Muscle layer of duodenum (tissue), 2 donors: ENCODE data around the gene ARHGAP29.

Experiments used
- H3K27ac ChIP-seq: one replicate; pipeline ENCODE4 v1.7.0; 2013; ENCODE audit warnings: mild to moderate bottlenecking, low read length
- H3K27me3 ChIP-seq: one replicate; pipeline ENCODE4 v1.7.0; 2013; ENCODE audit warnings: low read depth, mild to moderate bottlenecking, control low read depth, low read length
- H3K36me3 ChIP-seq, 2 donors: one replicate each; pipeline ENCODE4 v1.7.0; 2013; ENCODE audit warnings: low read length in 2 of 2, control low read depth in 1 of 2, mild to moderate bottlenecking in 1 of 2; ENCODE audit not compliant: insufficient read depth in 2 of 2, control insufficient read depth in 1 of 2
- H3K4me1 ChIP-seq, 2 donors: one replicate each; pipeline ENCODE4 v1.7.0; 2013; ENCODE audit warnings: low read length in 2 of 2, mild to moderate bottlenecking in 2 of 2, control low read depth in 1 of 2, moderate library complexity in 1 of 2; ENCODE audit not compliant: insufficient read depth in 2 of 2, control insufficient read depth in 1 of 2
- H3K4me3 ChIP-seq, 2 donors: one replicate each; pipeline ENCODE4 v1.7.0; 2013; ENCODE audit warnings: low read length in 2 of 2, low read depth in 1 of 2, mild to moderate bottlenecking in 1 of 2
- H3K9me3 ChIP-seq, 2 donors: one replicate each; pipeline ENCODE4 v1.7.0; 2013; ENCODE audit warnings: low read length in 2 of 2, control low read depth in 1 of 2, mild to moderate bottlenecking in 1 of 2; ENCODE audit not compliant: control insufficient read depth in 1 of 2
- donor health status: healthy.

The ARHGAP29 gene

GRCh38 chr1:94132111-94132510, 105.3 kb downstream of the ARHGAP29 start:
- H3K9me3 ChIP-seq = peaks cover 0 to 7% of the 10 kb centered on the region in 2 donors

GRCh38 chr1:94130851-94131595, 106.4 kb downstream of the ARHGAP29 start:
- Histone ChIP-seq H3K36me3 (no peaks in the 10 kb centered on the region), H3K27ac (no peak overlapping the region), H3K4me1 (no peaks in the 10 kb centered on the region), H3K9me3 (peaks cover 0 to 7% of the 10 kb centered on the region in 2 donors), H3K27me3 (no peaks in the 10 kb centered on the region), H3K4me3 (no peak overlapping the region)

More at GRCh38 chr1:94132111-94132510, 105.3 kb downstream of the ARHGAP29 start:
- Histone ChIP-seq H3K4me3 (no peak overlapping the region), H3K4me1 (no peaks in the 10 kb centered on the region), H3K36me3 (no peaks in the 10 kb centered on the region), H3K27me3 (no peaks in the 10 kb centered on the region), H3K27ac (no peak overlapping the region)

- H3K4me1 ChIP-seq = no peaks in the 10 kb centered on the region
- no peaks in the 10 kb centered on the region for H3K36me3 ChIP-seq
Measured at GRCh38 chr1:94126651-94127050, 110.7 kb downstream of the ARHGAP29 start.

GRCh38 chr1:94125551-94126514, 111.6 kb downstream of the ARHGAP29 start:
- Histone ChIP-seq H3K4me3 (no peak overlapping the region), H3K27ac (no peak overlapping the region), H3K36me3 (no peaks in the 10 kb centered on the region), H3K27me3 (no peaks in the 10 kb centered on the region), H3K9me3 (no peaks in the 10 kb centered on the region), H3K4me1 (no peaks in the 10 kb centered on the region)

More at GRCh38 chr1:94126651-94127050, 110.7 kb downstream of the ARHGAP29 start:
- H3K27me3 ChIP-seq = no peaks in the 10 kb centered on the region
- H3K9me3 ChIP-seq = no peaks in the 10 kb centered on the region
- H3K27ac ChIP-seq = no peak overlapping the region
- no peak overlapping the region for H3K4me3 ChIP-seq

GRCh38 chr1:94124538-94124937, 112.8 kb downstream of the ARHGAP29 start:
- no peaks in the 10 kb centered on the region for H3K4me1 ChIP-seq
- no peaks in the 10 kb centered on the region for H3K27me3 ChIP-seq
- no peaks in the 10 kb centered on the region for H3K36me3 ChIP-seq
- H3K4me3 ChIP-seq = no peak overlapping the region
- no peaks in the 10 kb centered on the region for H3K9me3 ChIP-seq
- H3K27ac ChIP-seq = no peak overlapping the region

- H3K9me3 ChIP-seq = no peaks in the 10 kb centered on the region
- H3K27ac ChIP-seq = no peak overlapping the region
- no peak overlapping the region for H3K4me3 ChIP-seq
- H3K4me1 ChIP-seq = no peaks in the 10 kb centered on the region
- no peaks in the 10 kb centered on the region for H3K36me3 ChIP-seq
- no peaks in the 10 kb centered on the region for H3K27me3 ChIP-seq
Measured at GRCh38 chr1:94122201-94122970, 115.0 kb downstream of the ARHGAP29 start.
